Endothelial cell of umbilical vein (primary cell): ENCODE measurements around the gene WBP2. TPM values are rescaled to one million over a fixed set of nuclear protein-coding genes. Genes with fewer than 3 reads are reported as not detected.

Source experiments
- BruUV-seq: library from RNA; stranded (reverse); fragments of 400-500 nt; replicated peaks from 2 replicates; lab custom pipeline; 2021; lab: Mats Ljungman, UMichigan
- CTCF ChIA-PET: fragments of 300-600, 350-600 bp; sonication (Branson Sonifier 250); formaldehyde crosslinking; loops from one replicate; lab custom pipeline; 2021; ENCODE audit warnings: antibody characterized with exemption, inconsistent platforms; lab: Charles Lee
- POLR2A ChIA-PET: fragments of 300-600, 350-600 bp; sonication (Branson Sonifier 250); formaldehyde crosslinking; loops from one replicate; lab custom pipeline; 2021; ENCODE audit warnings: antibody characterized with exemption, inconsistent platforms; lab: Charles Lee
- DNase-seq: peaks from one replicate; pipeline ENCODE4 v3.0.0-alpha.2; 2011; ENCODE audit warnings: low read depth, low spot score
- FAIRE-seq: peaks from 2 replicates; lab custom pipeline; 2011; peaks lifted over from hg19 to GRCh38; lab: Jason Lieb, UNC
- H2AFZ ChIP-seq: 2 replicates; pipeline ENCODE4 v1.6.0; 2012; ENCODE audit warnings: low read depth, low read length, control low read depth, inconsistent platforms
- H3K27ac ChIP-seq: 2 replicates; pipeline ENCODE4 v1.5.1; 2011; ENCODE audit warnings: low read depth, mild to moderate bottlenecking, control low read depth, low read length, moderate library complexity; ENCODE audit not compliant: insufficient read depth
- H3K27me3 ChIP-seq, 2 experiments: 2 replicates each; pipeline versions ENCODE4 v1.6.0 to v1.6.1; 2011; ENCODE audit warnings: low read length in 2 of 2, mixed read lengths in 1 of 2; ENCODE audit not compliant: control insufficient read depth in 2 of 2, insufficient read depth in 2 of 2
- H3K36me3 ChIP-seq, 2 experiments: 2 replicates in 1 of 2; 3 replicates in 1 of 2; pipeline ENCODE4 v1.5.1; 2011; ENCODE audit warnings: low read length in 2 of 2, mild to moderate bottlenecking in 1 of 2, moderate library complexity in 1 of 2; ENCODE audit not compliant: control insufficient read depth in 2 of 2, insufficient read depth in 2 of 2; ENCODE audit errors: extremely low read depth in 1 of 2
- H3K4me1 ChIP-seq: 3 replicates; pipeline ENCODE4 v1.5.1; 2011; ENCODE audit warnings: mild to moderate bottlenecking, low read length; ENCODE audit not compliant: control insufficient read depth, insufficient read depth; ENCODE audit errors: extremely low read depth
- H3K4me2 ChIP-seq: 2 replicates; pipeline ENCODE4 v1.6.1; 2011; ENCODE audit warnings: low read length, control low read depth, mixed read lengths; ENCODE audit not compliant: insufficient read depth
- H3K4me3 ChIP-seq, 3 experiments: fragments of 200-600 bp in 1 of 3; sonication (generic), shearing (Covaris generic) in 1 of 3; replicated peaks in 1 of 3; 2 replicates each; pipeline ENCODE4 v1.5.1; 2011 to 2016; ENCODE audit warnings: control low read depth in 3 of 3, low read length in 3 of 3, mild to moderate bottlenecking in 2 of 3, inconsistent platforms in 1 of 3, low read depth in 1 of 3, moderate library complexity in 1 of 3; ENCODE audit not compliant: insufficient read depth in 1 of 3
- H3K79me2 ChIP-seq: 2 replicates; pipeline ENCODE4 v1.6.0; 2012; ENCODE audit warnings: low read length, inconsistent platforms; ENCODE audit not compliant: control insufficient read depth, insufficient read depth
- H3K9ac ChIP-seq: replicated peaks from 2 replicates; pipeline ENCODE3; 2011; ENCODE audit warnings: low read length, control low read depth; ENCODE audit not compliant: insufficient read depth; ENCODE audit errors: extremely low read depth
- H3K9me1 ChIP-seq: replicated peaks from 3 replicates; pipeline ENCODE4 v1.6.0; 2011; ENCODE audit warnings: mild to moderate bottlenecking, low read length; ENCODE audit not compliant: control insufficient read depth, insufficient read depth; ENCODE audit errors: extremely low read depth
- H3K9me3 ChIP-seq: replicated peaks from 2 replicates; pipeline ENCODE4 v1.5.1; 2012; ENCODE audit warnings: low read length, inconsistent platforms; ENCODE audit not compliant: control insufficient read depth, insufficient read depth
- H4K20me1 ChIP-seq: replicated peaks from 2 replicates; pipeline ENCODE3; 2011; ENCODE audit warnings: mild to moderate bottlenecking, low read length; ENCODE audit not compliant: control insufficient read depth, insufficient read depth; ENCODE audit errors: extremely low read depth
- EZH2 ChIP-seq: IDR thresholded peaks from 2 replicates; pipeline ENCODE4 v1.6.1; 2012; ENCODE audit warnings: borderline replicate concordance, low read depth, mild to moderate bottlenecking, moderate library complexity, low read length, inconsistent platforms; ENCODE audit not compliant: severe bottlenecking
- FOS ChIP-seq: IDR thresholded peaks from 2 replicates; pipeline ENCODE4 v1.6.1; 2011; ENCODE audit warnings: mild to moderate bottlenecking, low read length, moderate library complexity, borderline replicate concordance; ENCODE audit not compliant: insufficient read depth
- GATA2 ChIP-seq: IDR thresholded peaks from 2 replicates; pipeline ENCODE4 v1.7.0; 2011; ENCODE audit warnings: low read depth, mild to moderate bottlenecking, moderate library complexity, mixed read lengths, low read length; ENCODE audit not compliant: insufficient read length, insufficient read depth
- JUN ChIP-seq: IDR thresholded peaks from 2 replicates; pipeline ENCODE4 v1.6.1; 2011; ENCODE audit warnings: borderline replicate concordance, low read depth; ENCODE audit not compliant: insufficient read length, insufficient read depth
- MYC ChIP-seq: IDR thresholded peaks from one replicate; pipeline ENCODE4 v1.6.1; 2011; ENCODE audit warnings: mild to moderate bottlenecking, low read depth, low read length
- POLR2A ChIP-seq: IDR thresholded peaks from 2 replicates; pipeline ENCODE4 v1.6.1; 2012; ENCODE audit warnings: low read depth, mild to moderate bottlenecking, control low read depth, low read length
- POLR2AphosphoS5 ChIP-seq: IDR thresholded peaks from 2 replicates; pipeline ENCODE4 v1.6.1; 2012; ENCODE audit warnings: low read depth, mild to moderate bottlenecking, control low read depth, low read length, moderate library complexity; ENCODE audit not compliant: insufficient read depth
- dilution Hi-C: fragments of 300-500 bp; cut with MboI; formaldehyde crosslinking; loops from one replicate; pipeline ENCODE4 v1.15.0; 2019; ENCODE audit warnings: low sequenced_read_pairs; ENCODE audit not compliant: extremely low pct_ligation_motif_present
- intact Hi-C: fragments of 100-400 bp; cut with micrococcal nuclease; formaldehyde crosslinking; loops from one replicate; pipeline ENCODE4 v1.10.0; 2022
- polyA plus RNA-seq, 4 experiments: library from polyadenylated mRNA; depleted of rRNA in 3 of 4; stranded (reverse) in 3 of 4; unstranded in 1 of 4; fragments of >200 nt; gene quantifications; 2 replicates each; pipeline versions ENCODE4 v1.2.1 to v1.2.3, GENCODE V29; 2011 to 2012; ENCODE audit warnings: missing spikeins in 1 of 4
- total RNA-seq: library from RNA; stranded (reverse); gene quantifications from 2 replicates; pipeline ENCODE4 v1.2.3, GENCODE V29; 2021
- TF ChIP-seq, protein P1 (sequence below): IDR thresholded peaks from 2 replicates; pipeline ENCODE4 v1.6.1; 2011; ENCODE audit not compliant: insufficient read depth, insufficient read length
- TF ChIP-seq, protein P2 (sequence below), 2 donors: IDR thresholded peaks; 1 replicate in 1 of 2; 2 replicates in 1 of 2; pipeline ENCODE4 v1.5.1; 2011; ENCODE audit warnings: low read length in 2 of 2, mild to moderate bottlenecking in 2 of 2, moderate library complexity in 2 of 2, control low read depth in 1 of 2, inconsistent platforms in 1 of 2, low read depth in 1 of 2; ENCODE audit not compliant: insufficient read depth in 1 of 2; ENCODE audit errors: extremely low read depth in 1 of 2

WBP2 gene
- total and polyA plus RNA-seq, 2 donors (not counting 3 experiments of a cell fraction or from before 2014, with no cell fraction given) = 81.5 to 126 TPM

DNA sequence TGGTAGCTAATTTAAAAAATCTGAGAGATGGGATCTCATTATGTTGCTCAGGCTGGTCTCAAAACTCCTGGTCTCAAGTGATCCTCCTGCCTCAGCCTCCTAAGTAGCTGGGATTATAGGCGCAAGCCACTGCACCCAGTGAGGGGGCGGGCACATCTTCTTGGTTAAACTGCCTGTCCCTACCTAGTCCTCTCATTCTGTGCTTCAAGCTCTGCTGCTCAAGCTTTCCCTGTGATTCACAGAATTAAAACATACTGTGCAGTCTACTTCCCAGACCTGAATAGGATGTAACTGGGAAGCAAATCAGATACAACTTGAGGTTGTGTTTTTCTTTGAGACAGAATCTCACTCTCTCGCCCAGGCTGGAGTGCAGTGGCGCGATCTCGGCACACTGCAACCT, 47.3 kb upstream of the WBP2 start:
- Histone ChIP-seq H3K27ac (no peak overlapping the region), H4K20me1 (no peaks in the 10 kb centered on the region), H3K27me3 (no peaks in the 10 kb centered on the region), H3K9me1 (no peaks in the 10 kb centered on the region), H3K9me3 (no peaks in the 10 kb centered on the region), H3K36me3 (peaks cover 7 to 28% of the 10 kb centered on the region in 2 experiments), H3K79me2 (peaks cover 9% of the 10 kb centered on the region), H3K4me1 (peaks cover 14% of the 10 kb centered on the region), H3K4me3 (no peak overlapping the region), H3K4me2 (no peak overlapping the region), H3K9ac (no peak overlapping the region), H2AFZ (no peak overlapping the region)
- ChIA-PET POLR2A (interaction anchor here (1.2 kb wide), 1 partner anchor 122 kb away, joined by 3 read pairs; no protein-coding TSS in a partner anchor), CTCF (interaction anchor here (2.1 kb wide), 1 partner anchor 25 kb away, joined by 13 read pairs; the partner anchor contains the start of gene TRIM47)
- dilution Hi-C loops (no loop called here), intact Hi-C loops (no loop called here)
- FAIRE-seq (no peak), DNase-seq (no peak)
- BruUV-seq = no TSS peak
- no peak for TF ChIP-seq EZH2
- TF ChIP-seq FOS = no peak
- TF ChIP-seq, protein P1, sequence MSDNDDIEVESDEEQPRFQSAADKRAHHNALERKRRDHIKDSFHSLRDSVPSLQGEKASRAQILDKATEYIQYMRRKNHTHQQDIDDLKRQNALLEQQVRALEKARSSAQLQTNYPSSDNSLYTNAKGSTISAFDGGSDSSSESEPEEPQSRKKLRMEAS = no peak
- TF ChIP-seq POLR2AphosphoS5 = no peak
- TF ChIP-seq, protein P2, sequence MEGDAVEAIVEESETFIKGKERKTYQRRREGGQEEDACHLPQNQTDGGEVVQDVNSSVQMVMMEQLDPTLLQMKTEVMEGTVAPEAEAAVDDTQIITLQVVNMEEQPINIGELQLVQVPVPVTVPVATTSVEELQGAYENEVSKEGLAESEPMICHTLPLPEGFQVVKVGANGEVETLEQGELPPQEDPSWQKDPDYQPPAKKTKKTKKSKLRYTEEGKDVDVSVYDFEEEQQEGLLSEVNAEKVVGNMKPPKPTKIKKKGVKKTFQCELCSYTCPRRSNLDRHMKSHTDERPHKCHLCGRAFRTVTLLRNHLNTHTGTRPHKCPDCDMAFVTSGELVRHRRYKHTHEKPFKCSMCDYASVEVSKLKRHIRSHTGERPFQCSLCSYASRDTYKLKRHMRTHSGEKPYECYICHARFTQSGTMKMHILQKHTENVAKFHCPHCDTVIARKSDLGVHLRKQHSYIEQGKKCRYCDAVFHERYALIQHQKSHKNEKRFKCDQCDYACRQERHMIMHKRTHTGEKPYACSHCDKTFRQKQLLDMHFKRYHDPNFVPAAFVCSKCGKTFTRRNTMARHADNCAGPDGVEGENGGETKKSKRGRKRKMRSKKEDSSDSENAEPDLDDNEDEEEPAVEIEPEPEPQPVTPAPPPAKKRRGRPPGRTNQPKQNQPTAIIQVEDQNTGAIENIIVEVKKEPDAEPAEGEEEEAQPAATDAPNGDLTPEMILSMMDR (IDR thresholded peaks at IDR 0.05; ENCODE audit: extremely low read depth in 1 of 2, insufficient read depth in 1 of 2, low read depth in 1 of 2, low read length in 2 of 2) = no peak
- TF ChIP-seq MYC = no peak
- TF ChIP-seq POLR2A = no peak
- no peak for TF ChIP-seq JUN
- no peak for TF ChIP-seq GATA2
